H9 (cell line): ENCODE data around the gene EPHB2. TPM values are rescaled to one million over a fixed set of nuclear protein-coding genes. Genes with fewer than 3 reads are reported as not detected.

Experiments used
- DNase-seq: peaks from one replicate; pipeline ENCODE4 v3.0.0-alpha.2; 2017
- H2AFZ ChIP-seq: one replicate; pipeline ENCODE4 v1.6.1; 2013; ENCODE audit warnings: mild to moderate bottlenecking, low read length, control low read depth, moderate library complexity
- H2AK5ac ChIP-seq: 2 replicates; pipeline ENCODE4 v1.6.1; 2013; ENCODE audit warnings: low read length, control low read depth, mixed read lengths; ENCODE audit not compliant: insufficient read length
- H2BK120ac ChIP-seq: one replicate; pipeline ENCODE4 v1.6.1; 2013; ENCODE audit warnings: low read depth, mild to moderate bottlenecking, low read length, control low read depth, inconsistent platforms; ENCODE audit not compliant: poor library complexity, severe bottlenecking
- H2BK12ac ChIP-seq: 2 replicates; pipeline ENCODE4 v1.6.1; 2013; ENCODE audit warnings: low read length, control low read depth, mixed read lengths, low read depth; ENCODE audit not compliant: insufficient read length
- H2BK15ac ChIP-seq: 2 replicates; pipeline ENCODE4 v1.6.1; 2013; ENCODE audit warnings: low read depth, low read length, control low read depth
- H2BK20ac ChIP-seq: one replicate; pipeline ENCODE4 v1.6.1; 2013; ENCODE audit warnings: low read depth, mild to moderate bottlenecking, low read length, control low read depth, inconsistent platforms; ENCODE audit not compliant: poor library complexity, severe bottlenecking
- H2BK5ac ChIP-seq: 2 replicates; pipeline ENCODE4 v1.6.1; 2013; ENCODE audit warnings: low read length, control low read depth, mixed read lengths; ENCODE audit not compliant: insufficient read length
- H3K14ac ChIP-seq: 2 replicates; pipeline ENCODE4 v1.6.1; 2013; ENCODE audit warnings: low read length, control low read depth; ENCODE audit not compliant: insufficient read depth
- H3K18ac ChIP-seq: 2 replicates; pipeline ENCODE4 v1.6.1; 2013; ENCODE audit warnings: low read depth, mild to moderate bottlenecking, mixed read lengths, low read length, control low read depth; ENCODE audit not compliant: insufficient read length
- H3K23ac ChIP-seq: 2 replicates; pipeline ENCODE4 v1.6.1; 2013; ENCODE audit warnings: low read length, control low read depth, mixed read lengths, low read depth; ENCODE audit not compliant: insufficient read length
- H3K23me2 ChIP-seq: 2 replicates; pipeline ENCODE4 v1.6.1; 2013; ENCODE audit warnings: low read depth, mild to moderate bottlenecking, mixed read lengths, low read length, control low read depth; ENCODE audit not compliant: insufficient read length, poor library complexity, severe bottlenecking
- H3K27ac ChIP-seq: 2 replicates; pipeline ENCODE4 v1.5.1; 2013; ENCODE audit warnings: low read length, control low read depth, mixed read lengths, low read depth; ENCODE audit not compliant: insufficient read length
- H3K27me3 ChIP-seq: 2 replicates; pipeline ENCODE4 v1.6.1; 2013; ENCODE audit warnings: low read length, control low read depth, inconsistent platforms; ENCODE audit not compliant: insufficient read depth
- H3K4ac ChIP-seq: 2 replicates; pipeline ENCODE4 v1.6.1; 2013; ENCODE audit warnings: low read depth, mild to moderate bottlenecking, control low read depth, inconsistent platforms, low read length, moderate library complexity
- H3K4me1 ChIP-seq: 2 replicates; pipeline ENCODE4 v1.6.1; 2013; ENCODE audit warnings: low read length, control low read depth, inconsistent platforms; ENCODE audit not compliant: insufficient read depth
- H3K4me2 ChIP-seq: 2 replicates; pipeline ENCODE4 v1.6.1; 2013; ENCODE audit warnings: low read length, control low read depth, mixed read lengths; ENCODE audit not compliant: insufficient read length, insufficient read depth
- H3K56ac ChIP-seq: 2 replicates; pipeline ENCODE4 v1.6.1; 2013; ENCODE audit warnings: low read depth, mild to moderate bottlenecking, mixed read lengths, low read length, control low read depth; ENCODE audit not compliant: insufficient read length
- H3K79me1 ChIP-seq: 2 replicates; pipeline ENCODE4 v1.6.1; 2013; ENCODE audit warnings: low read depth, mild to moderate bottlenecking, moderate library complexity, low read length, control low read depth, inconsistent platforms; ENCODE audit not compliant: insufficient read depth, poor library complexity, severe bottlenecking
- H3K79me2 ChIP-seq: 2 replicates; pipeline ENCODE4 v1.6.1; 2013; ENCODE audit warnings: low read length, control low read depth, inconsistent platforms; ENCODE audit not compliant: insufficient read depth
- H3K9ac ChIP-seq: 2 replicates; pipeline ENCODE4 v1.6.1; 2013; ENCODE audit warnings: low read length, control low read depth, mixed read lengths; ENCODE audit not compliant: insufficient read length; ENCODE audit errors: extremely low read depth
- H3K9me3 ChIP-seq: one replicate; pipeline ENCODE4 v1.6.1; 2013; ENCODE audit warnings: low read depth, low read length, inconsistent platforms; ENCODE audit not compliant: control insufficient read depth
- H3T11ph ChIP-seq: one replicate; pipeline ENCODE4 v1.6.1; 2013; ENCODE audit warnings: mild to moderate bottlenecking, low read length, control low read depth, inconsistent platforms
- H4K20me1 ChIP-seq: one replicate; pipeline ENCODE4 v1.6.1; 2013; ENCODE audit not compliant: control insufficient read depth, insufficient read length, insufficient read depth
- H4K5ac ChIP-seq: 2 replicates; pipeline ENCODE4 v1.6.1; 2013; ENCODE audit warnings: low read depth, mild to moderate bottlenecking, mixed read lengths, low read length, control low read depth; ENCODE audit not compliant: insufficient read length
- H4K8ac ChIP-seq: replicated peaks from 2 replicates; pipeline ENCODE4 v1.6.1; 2013; ENCODE audit warnings: low read length, control low read depth, mixed read lengths, low read depth; ENCODE audit not compliant: insufficient read length
- H4K91ac ChIP-seq: 2 replicates; pipeline ENCODE4 v1.6.1; 2013; ENCODE audit warnings: low read depth, mild to moderate bottlenecking, moderate library complexity, mixed read lengths, low read length, control low read depth; ENCODE audit not compliant: insufficient read length
- H3K27ac Mint-ChIP-seq, 3 experiments: 2 replicates in 2 of 3; 3 replicates in 1 of 3; pipeline ENCODE4 v1.8.0; 2020 to 2021; ENCODE audit warnings: mixed read lengths in 3 of 3, mild to moderate bottlenecking in 1 of 3, moderate library complexity in 1 of 3
- H3K27me3 Mint-ChIP-seq: 2 replicates; pipeline ENCODE4 v1.8.0; 2021; ENCODE audit warnings: low read depth, mild to moderate bottlenecking, moderate library complexity, mixed read lengths
- H3K36me3 Mint-ChIP-seq, 3 experiments: 2 replicates in 2 of 3; 3 replicates in 1 of 3; pipeline ENCODE4 v1.8.0; 2020 to 2021; ENCODE audit warnings: low read depth in 3 of 3, mixed read lengths in 3 of 3; ENCODE audit not compliant: insufficient read depth in 1 of 3
- H3K4me1 Mint-ChIP-seq, 2 experiments: 2 replicates each; pipeline ENCODE4 v1.8.0; 2020; ENCODE audit warnings: mixed read lengths in 2 of 2
- H3K4me3 Mint-ChIP-seq, 2 experiments: 2 replicates in 1 of 2; 3 replicates in 1 of 2; pipeline ENCODE4 v1.8.0; 2020 to 2021; ENCODE audit warnings: mild to moderate bottlenecking in 2 of 2, mixed read lengths in 2 of 2, moderate library complexity in 1 of 2
- H3K9me3 Mint-ChIP-seq, 2 experiments: 2 replicates in 1 of 2; 3 replicates in 1 of 2; pipeline ENCODE4 v1.8.0; 2020; ENCODE audit warnings: mild to moderate bottlenecking in 2 of 2, mixed read lengths in 2 of 2, moderate library complexity in 1 of 2
- CTCF ChIP-seq: fragments of 200-600 bp; sonication (generic); conservative IDR thresholded peaks from 3 replicates; pipeline ENCODE4 v1.8.0; 2021; ENCODE audit warnings: antibody characterized with exemption, mild to moderate bottlenecking
- WGBS: extraction: QIAGEN DNeasy Blood & Tissue Kit; methylation state at CpG from one replicate; pipeline ENCODE4 v1.1.7; 2013; ENCODE audit warnings: missing lambda C conversion rate, low lambda C conversion rate, mixed read lengths; ENCODE audit not compliant: insufficient read length; ENCODE audit errors: extremely low coverage; 5-methylcytosine and 5-hydroxymethylcytosine counted together
- total RNA-seq: library from RNA; stranded (reverse); gene quantifications from 2 replicates; pipeline ENCODE4 v1.2.1, GENCODE V29; 2021

EPHB2 gene
- total RNA-seq, 1 experiment from 2014 or later, result 9.5 TPM

- Histone ChIP-seq H3K23me2 (no peaks in the 10 kb centered on the region), H2AFZ (no peak overlapping the region)
- WGBS, result no CpG with 5 or more reads among the region's 5 CpGs
Observed at GRCh38 chr1:22966309-22966708, 255.7 kb downstream of the EPHB2 start.

More at GRCh38 chr1:22966309-22966708, 255.7 kb downstream of the EPHB2 start:
- Histone ChIP-seq H3K4me2 (no peak overlapping the region), H3K56ac (no peak overlapping the region), H3K14ac (no peak overlapping the region), H2BK5ac (no peak overlapping the region), H3K27me3 (no peaks in the 10 kb centered on the region; the same call in 1 of the 2 replicates), H2BK12ac (no peak overlapping the region), H3K79me2 (no peaks in the 10 kb centered on the region), H3K27ac (no peak overlapping the region), H2BK120ac (no peak overlapping the region), H4K20me1 (no peaks in the 10 kb centered on the region), H4K5ac (no peak overlapping the region), H3K4me1 (no peaks in the 10 kb centered on the region; the same call in 1 of the 2 replicates), H3K18ac (no peak overlapping the region), H2AK5ac (no peak overlapping the region), H2BK15ac (no peak overlapping the region), H3K4ac (no peak overlapping the region), H3T11ph (no peak overlapping the region), H3K79me1 (no peaks in the 10 kb centered on the region), H3K9ac (no peak overlapping the region), H3K23ac (no peak overlapping the region), H4K8ac (no peak overlapping the region), H2BK20ac (no peak overlapping the region), H3K9me3 (no peaks in the 10 kb centered on the region), H4K91ac (no peak overlapping the region)
- TF ChIP-seq CTCF, result no peak
- peaks cover 3 to 6% of the 10 kb centered on the region in 2 experiments for H3K4me1 Mint-ChIP-seq
- peaks cover 45% of the 10 kb centered on the region for H3K27me3 Mint-ChIP-seq
- H3K9me3 Mint-ChIP-seq, result peaks cover 4 to 5% of the 10 kb centered on the region in 2 experiments; a peak in 3 of 5 replicates
- H3K36me3 Mint-ChIP-seq, result no peaks in the 10 kb centered on the region; a peak in 2 of 7 replicates
- no peak for DNase-seq
- no peak overlapping the region for H3K4me3 Mint-ChIP-seq
- no peak overlapping the region for H3K27ac Mint-ChIP-seq
